Spleen (tissue), 7 donors: ENCODE results near the gene FILIP1.

ENCODE experiments used
- CTCF ChIP-seq, 11 experiments: fragments of 200-600 bp in 7 of 11; fragments of 450-650 bp in 4 of 11; sonication (generic) in 4 of 11; IDR thresholded peaks in 8 of 11; conservative IDR thresholded peaks in 3 of 11; 1 replicate in 7 of 11; 2 replicates in 4 of 11; pipeline versions ENCODE4 v1.4.0 to v1.8.0; 2016 to 2021; ENCODE audit warnings: antibody characterized with exemption in 11 of 11, inconsistent platforms in 4 of 11, mild to moderate bottlenecking in 1 of 11
- POLR2A ChIP-seq, 3 donors: fragments of 450-650 bp; IDR thresholded peaks; one replicate each; pipeline ENCODE4 v1.5.1; 2017; ENCODE audit warnings: antibody characterized with exemption in 3 of 3, mild to moderate bottlenecking in 1 of 3
- POLR2AphosphoS5 ChIP-seq, 3 donors: sonication (generic); formaldehyde crosslinking; IDR thresholded peaks; one replicate each; pipeline ENCODE4 v1.5.1; 2017; ENCODE audit warnings: antibody characterized with exemption in 3 of 3
- donor health status: DM: no; HTN: no; CAD: no; lungs with moderate emphysema.
- donor health status: DM: no; HTN: no; CAD: no.
- donor health status: DM: no; HTN: no; CAD: no.

DNA sequence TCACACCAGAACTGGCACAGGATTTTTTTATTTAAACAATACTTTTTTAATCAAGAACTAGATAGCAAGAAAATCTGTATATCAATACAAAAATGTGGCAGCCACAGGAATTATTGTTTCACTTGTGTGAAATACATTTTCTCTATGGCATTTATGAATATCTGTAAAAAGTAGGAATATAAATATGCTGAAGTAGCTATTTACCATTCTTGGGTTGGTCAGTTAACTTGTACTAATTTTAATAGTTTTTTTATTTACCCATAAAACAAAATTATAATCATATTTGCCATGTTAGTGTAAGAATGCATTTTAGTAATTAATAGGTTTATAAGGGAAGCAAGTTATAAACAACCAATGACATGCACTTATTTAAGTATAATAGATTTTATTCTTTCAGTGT, 177.6 kb downstream of the FILIP1 start:
- TF ChIP-seq CTCF (IDR thresholded peaks at IDR 0.05 in 8 of 11, conservative IDR thresholded peaks at IDR 0.05 in 3 of 11) (no peak), POLR2AphosphoS5 (IDR thresholded peaks at IDR 0.05) (no peak), POLR2A (IDR thresholded peaks at IDR 0.05) (no peak)
